Measurements from ENCODE around the gene SUV39H1. TPM values are rescaled to one million over a fixed set of nuclear protein-coding genes. Genes with fewer than 3 reads are reported as not detected.

Gene SUV39H1
- total and polyA plus RNA-seq, 8 donors: 5.0 to 8.4 (median 6.5) TPM

DNA sequence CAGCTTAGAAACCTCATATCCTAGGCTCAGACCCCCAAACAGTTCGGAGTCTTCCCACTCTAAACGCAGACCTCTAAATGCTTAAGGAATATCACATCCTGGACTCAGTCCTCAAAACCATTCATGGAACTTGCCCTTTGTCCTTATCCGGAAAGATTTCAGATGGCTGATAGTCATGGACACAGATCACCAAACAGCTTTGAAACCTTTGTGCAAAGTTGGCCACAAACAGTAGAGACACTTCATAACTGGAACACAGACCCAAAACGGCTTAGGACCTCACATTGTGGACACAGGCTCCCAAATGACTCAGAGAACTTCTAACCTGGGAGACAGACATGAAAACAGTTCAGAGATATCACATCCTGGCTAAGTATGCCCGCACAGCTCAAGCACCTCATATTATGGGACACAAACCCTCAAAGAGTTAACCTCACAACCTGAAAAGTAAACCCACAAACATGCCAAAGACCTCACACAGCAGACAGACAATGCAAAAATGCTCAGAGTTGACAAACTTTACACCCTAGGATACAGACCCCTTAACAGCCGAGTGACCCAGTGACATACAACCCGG lies 15.5 kb downstream of the SUV39H1 start:
- no peak overlapping the region for H3K4me3 ChIP-seq
- ATAC-seq (no peak), DNase-seq (no peak)
- H3K9me3 ChIP-seq: no peaks in the 10 kb centered on the region
- intact Hi-C loops (cut with DNase I): no loop called here
- no peak overlapping the region for H3K27ac ChIP-seq
- no peaks in the 10 kb centered on the region for H3K27me3 ChIP-seq
- TF ChIP-seq, protein P1, sequence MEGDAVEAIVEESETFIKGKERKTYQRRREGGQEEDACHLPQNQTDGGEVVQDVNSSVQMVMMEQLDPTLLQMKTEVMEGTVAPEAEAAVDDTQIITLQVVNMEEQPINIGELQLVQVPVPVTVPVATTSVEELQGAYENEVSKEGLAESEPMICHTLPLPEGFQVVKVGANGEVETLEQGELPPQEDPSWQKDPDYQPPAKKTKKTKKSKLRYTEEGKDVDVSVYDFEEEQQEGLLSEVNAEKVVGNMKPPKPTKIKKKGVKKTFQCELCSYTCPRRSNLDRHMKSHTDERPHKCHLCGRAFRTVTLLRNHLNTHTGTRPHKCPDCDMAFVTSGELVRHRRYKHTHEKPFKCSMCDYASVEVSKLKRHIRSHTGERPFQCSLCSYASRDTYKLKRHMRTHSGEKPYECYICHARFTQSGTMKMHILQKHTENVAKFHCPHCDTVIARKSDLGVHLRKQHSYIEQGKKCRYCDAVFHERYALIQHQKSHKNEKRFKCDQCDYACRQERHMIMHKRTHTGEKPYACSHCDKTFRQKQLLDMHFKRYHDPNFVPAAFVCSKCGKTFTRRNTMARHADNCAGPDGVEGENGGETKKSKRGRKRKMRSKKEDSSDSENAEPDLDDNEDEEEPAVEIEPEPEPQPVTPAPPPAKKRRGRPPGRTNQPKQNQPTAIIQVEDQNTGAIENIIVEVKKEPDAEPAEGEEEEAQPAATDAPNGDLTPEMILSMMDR (IDR thresholded peaks at IDR 0.05): no peak
- no peaks in the 10 kb centered on the region for H3K36me3 ChIP-seq
- no peaks in the 10 kb centered on the region for H3K4me1 ChIP-seq

DNA sequence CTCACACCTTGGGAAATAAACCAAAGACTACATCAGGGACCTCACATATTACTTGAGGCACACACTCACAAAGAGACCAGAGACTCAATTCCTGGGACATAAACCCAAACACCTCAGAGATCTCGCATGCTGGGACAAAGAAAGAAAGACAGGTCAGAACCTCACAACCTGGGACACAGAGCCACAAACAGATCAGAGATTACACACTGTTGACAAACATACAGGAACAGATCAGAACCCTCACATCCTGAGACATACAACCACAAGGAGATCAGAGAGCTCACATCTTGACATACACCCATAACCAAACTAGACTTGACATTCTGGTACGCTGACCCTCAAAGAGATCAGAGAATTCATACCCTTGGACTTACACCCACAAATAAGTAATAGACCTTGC lies 17.3 kb downstream of the SUV39H1 start:
- no peaks in the 10 kb centered on the region for H3K9me3 ChIP-seq
- no peak overlapping the region for H3K27ac ChIP-seq
- H3K27me3 ChIP-seq: no peaks in the 10 kb centered on the region
- TF ChIP-seq, protein P1 (IDR thresholded peaks at IDR 0.05): no peak
- H3K4me3 ChIP-seq: no peak overlapping the region
- no peaks in the 10 kb centered on the region for H3K4me1 ChIP-seq
- DNase-seq: no peak
- intact Hi-C loops (cut with DNase I): no loop called here
- no peak for ATAC-seq
- no peaks in the 10 kb centered on the region for H3K36me3 ChIP-seq

DNA sequence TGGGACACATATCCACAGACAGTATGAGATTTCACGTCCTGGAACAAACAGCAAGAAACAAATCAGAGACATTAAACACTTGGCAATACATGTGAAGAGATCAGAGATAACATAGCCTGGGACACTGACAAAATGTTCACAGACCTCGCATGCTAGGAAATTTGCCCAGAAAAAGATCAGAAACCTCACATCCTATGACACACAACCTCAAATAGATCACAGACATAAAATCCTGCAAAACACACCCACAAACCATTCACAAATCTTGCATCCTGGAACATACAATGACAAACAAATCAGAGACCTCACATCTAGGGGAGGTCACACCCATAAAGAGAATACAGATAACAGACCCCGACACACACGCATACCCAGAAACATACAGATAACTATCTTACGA lies 18.0 kb downstream of the SUV39H1 start:
- Histone ChIP-seq H3K27ac (no peak overlapping the region), H3K9me3 (no peaks in the 10 kb centered on the region), H3K4me1 (no peaks in the 10 kb centered on the region), H3K36me3 (no peaks in the 10 kb centered on the region), H3K4me3 (no peak overlapping the region), H3K27me3 (no peaks in the 10 kb centered on the region)
- TF ChIP-seq, protein P1 (IDR thresholded peaks at IDR 0.05): no peak
- intact Hi-C loops (cut with DNase I): no loop called here
- ATAC-seq: no peak
- no peak for DNase-seq

DNA sequence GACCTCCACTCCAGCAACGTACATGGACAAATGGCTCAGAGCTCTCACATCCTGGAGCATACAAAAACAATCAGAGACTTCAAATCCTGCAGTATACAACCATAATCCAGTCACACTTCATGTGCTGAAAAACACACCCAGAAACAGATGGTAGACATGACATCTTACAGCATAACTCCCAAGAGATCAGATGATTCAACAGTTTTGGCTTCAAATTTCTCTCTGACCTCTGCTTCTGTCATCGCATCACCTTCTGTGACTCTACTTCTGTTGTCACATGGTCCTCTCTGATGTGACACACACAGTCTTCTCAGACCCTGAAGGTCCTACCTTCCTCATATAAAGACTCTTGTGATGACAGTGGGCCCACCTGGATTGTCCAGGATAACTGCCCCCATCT lies 18.5 kb downstream of the SUV39H1 start:
- ATAC-seq: no peak
- TF ChIP-seq, protein P1 (IDR thresholded peaks at IDR 0.05): no peak

DNA sequence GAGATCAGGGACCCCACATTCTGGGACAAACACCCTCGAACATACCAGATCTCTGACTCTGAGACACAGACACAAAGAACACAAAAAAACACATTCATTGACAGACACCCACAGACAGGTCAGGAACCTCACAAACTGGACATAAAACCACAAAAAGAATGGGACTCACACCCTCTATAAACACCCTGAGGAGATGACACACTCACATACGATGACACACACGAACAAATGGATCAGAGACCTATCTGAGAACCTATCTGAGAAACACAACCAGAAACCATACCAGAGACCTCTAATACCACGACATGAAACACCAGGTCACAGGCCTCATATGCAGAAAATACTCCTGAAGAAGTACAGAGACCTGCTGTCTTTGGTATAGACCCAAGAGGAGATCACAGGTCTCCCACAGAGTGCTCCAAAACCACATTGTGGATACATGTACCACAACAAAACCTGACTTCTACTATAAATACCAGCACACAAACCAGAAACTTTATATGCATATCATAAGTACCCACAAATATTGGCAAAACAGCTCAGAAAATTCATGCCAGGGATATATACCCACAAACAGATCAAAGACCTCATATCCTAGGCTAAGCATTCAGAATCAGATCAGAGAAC lies 19.5 kb downstream of the SUV39H1 start:
- no peak overlapping the region for H3K4me3 ChIP-seq
- H3K9me3 ChIP-seq: no peaks in the 10 kb centered on the region
- no peak overlapping the region for H3K27ac ChIP-seq
- intact Hi-C loops (cut with DNase I): no loop called here
- TF ChIP-seq, protein P1 (IDR thresholded peaks at IDR 0.05): no peak
- no peaks in the 10 kb centered on the region for H3K36me3 ChIP-seq
- ATAC-seq: no peak
- no peaks in the 10 kb centered on the region for H3K27me3 ChIP-seq
- no peak for DNase-seq
- no peaks in the 10 kb centered on the region for H3K4me1 ChIP-seq

More for the DNA sequence above, 18.5 kb downstream of the SUV39H1 start:
- intact Hi-C loops (cut with DNase I): no loop called here
- DNase-seq: no peak
- H3K27ac ChIP-seq: no peak overlapping the region
- no peak overlapping the region for H3K4me3 ChIP-seq
- H3K9me3 ChIP-seq: no peaks in the 10 kb centered on the region
- H3K4me1 ChIP-seq: no peaks in the 10 kb centered on the region
- no peaks in the 10 kb centered on the region for H3K27me3 ChIP-seq
- no peaks in the 10 kb centered on the region for H3K36me3 ChIP-seq
